ENCODE measurements around the gene PRPF4.

- TF ChIP-seq CTCF (IDR thresholded peaks at IDR 0.05; ENCODE audit: insufficient read depth, low read length, poor library complexity, severe bottlenecking) (no peak), EZH2phosphoT487 (conservative IDR thresholded peaks at IDR 0.05; ENCODE audit: low read length) (no peak)
Measured at GRCh38 chr9:113315231-113315630, 39.8 kb downstream of the PRPF4 start.
